ENCODE results near the gene PTPRM.

Gene PTPRM

DNA sequence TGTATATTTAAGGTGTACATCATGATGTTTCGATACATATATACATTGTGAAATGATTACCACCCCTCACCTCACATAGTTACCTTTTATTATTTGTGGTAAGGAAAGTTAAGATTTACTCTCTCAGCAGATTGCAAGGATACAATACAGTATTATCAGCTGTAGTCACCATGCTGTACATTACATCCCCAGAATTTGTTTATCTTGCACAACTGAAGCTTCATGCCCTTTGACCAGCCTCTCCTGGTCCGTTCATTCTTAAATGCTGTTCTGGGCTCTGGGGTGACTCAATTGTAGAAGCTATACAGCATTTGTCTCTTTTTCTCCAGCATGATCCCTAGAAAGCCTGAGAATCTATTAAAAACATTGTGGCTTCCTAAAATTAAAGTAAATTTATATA, 90.8 kb downstream of the PTPRM start:
- DNase-seq = no peak
- ATAC-seq = no peak
- Mint-ChIP-seq H3K27ac (no peak overlapping the region), H3K4me3 (no peak overlapping the region), H3K4me1 (no peaks in the 10 kb centered on the region), H3K27me3 (no peaks in the 10 kb centered on the region), H3K9me3 (no peaks in the 10 kb centered on the region)

DNA sequence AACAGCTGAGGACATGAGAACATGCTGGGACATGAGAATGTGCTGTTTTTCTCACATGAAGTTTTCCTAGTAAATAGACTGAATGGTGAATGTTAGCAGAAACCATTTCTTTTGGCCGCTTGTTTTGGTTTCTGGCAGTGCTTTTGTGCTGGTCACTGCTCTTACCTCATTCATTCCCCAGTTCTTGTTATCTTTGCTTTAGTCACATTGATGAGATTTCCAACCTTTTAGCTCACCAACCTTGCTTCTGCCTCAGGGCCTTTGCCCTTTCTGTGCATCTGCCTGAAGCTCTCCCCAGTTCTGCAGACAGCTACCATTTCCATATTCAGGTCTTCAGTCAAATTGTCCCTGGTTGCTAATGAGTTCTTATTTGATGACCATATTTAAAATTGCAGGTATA, 91.6 kb downstream of the PTPRM start:
- Mint-ChIP-seq H3K27me3 (no peaks in the 10 kb centered on the region), H3K9me3 (no peaks in the 10 kb centered on the region), H3K4me1 (no peaks in the 10 kb centered on the region), H3K4me3 (no peak overlapping the region), H3K27ac (no peak overlapping the region)
- ATAC-seq = no peak
- DNase-seq = no peak

DNA sequence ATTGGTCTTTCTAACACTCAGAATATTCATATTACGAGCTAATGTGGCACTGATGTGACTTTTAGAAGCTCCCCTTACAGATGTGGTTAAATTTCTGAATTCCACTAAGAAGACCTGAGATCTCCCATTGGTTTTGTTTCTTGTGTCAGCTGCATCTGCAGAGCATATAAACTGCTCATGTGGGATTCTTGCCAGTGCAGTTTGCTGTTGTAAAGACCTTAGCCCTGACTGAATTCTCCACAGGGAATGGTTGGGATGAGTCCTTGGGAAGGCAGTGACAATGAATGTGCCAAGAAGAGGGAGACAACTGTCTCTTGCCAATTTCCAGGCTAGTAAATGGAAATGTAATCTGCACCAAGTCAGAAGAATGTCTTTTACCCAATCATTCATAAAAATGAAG, 94.1 kb downstream of the PTPRM start:
- no peaks in the 10 kb centered on the region for H3K27me3 Mint-ChIP-seq
- no peak for DNase-seq
- H3K4me3 Mint-ChIP-seq = no peak overlapping the region
- no peaks in the 10 kb centered on the region for H3K4me1 Mint-ChIP-seq
- H3K27ac Mint-ChIP-seq = no peak overlapping the region
- no peaks in the 10 kb centered on the region for H3K9me3 Mint-ChIP-seq
- no peak for ATAC-seq

DNA sequence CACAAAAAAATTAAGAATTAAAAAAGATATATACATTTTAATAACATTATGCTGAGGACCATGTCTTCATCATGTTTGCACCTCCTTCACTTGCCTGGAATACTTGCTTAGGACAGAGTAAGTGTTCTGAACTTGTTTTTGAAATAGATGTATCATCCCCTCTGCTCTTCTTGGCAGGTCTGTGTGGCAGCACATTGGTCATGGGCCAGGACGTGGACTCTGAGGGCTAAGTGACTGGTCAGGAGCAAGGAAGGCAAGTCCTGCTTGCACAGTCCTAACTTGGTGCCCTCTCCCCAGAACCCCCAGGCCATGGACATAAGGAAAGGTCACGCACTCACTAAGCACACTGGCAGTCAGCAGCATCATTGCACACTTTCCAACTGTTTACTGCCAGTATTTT, 95.8 kb downstream of the PTPRM start:
- Mint-ChIP-seq H3K4me3 (no peak overlapping the region), H3K27me3 (no peaks in the 10 kb centered on the region), H3K4me1 (no peaks in the 10 kb centered on the region), H3K9me3 (no peaks in the 10 kb centered on the region), H3K27ac (no peak overlapping the region)
- no peak for ATAC-seq
- no peak for DNase-seq

DNA sequence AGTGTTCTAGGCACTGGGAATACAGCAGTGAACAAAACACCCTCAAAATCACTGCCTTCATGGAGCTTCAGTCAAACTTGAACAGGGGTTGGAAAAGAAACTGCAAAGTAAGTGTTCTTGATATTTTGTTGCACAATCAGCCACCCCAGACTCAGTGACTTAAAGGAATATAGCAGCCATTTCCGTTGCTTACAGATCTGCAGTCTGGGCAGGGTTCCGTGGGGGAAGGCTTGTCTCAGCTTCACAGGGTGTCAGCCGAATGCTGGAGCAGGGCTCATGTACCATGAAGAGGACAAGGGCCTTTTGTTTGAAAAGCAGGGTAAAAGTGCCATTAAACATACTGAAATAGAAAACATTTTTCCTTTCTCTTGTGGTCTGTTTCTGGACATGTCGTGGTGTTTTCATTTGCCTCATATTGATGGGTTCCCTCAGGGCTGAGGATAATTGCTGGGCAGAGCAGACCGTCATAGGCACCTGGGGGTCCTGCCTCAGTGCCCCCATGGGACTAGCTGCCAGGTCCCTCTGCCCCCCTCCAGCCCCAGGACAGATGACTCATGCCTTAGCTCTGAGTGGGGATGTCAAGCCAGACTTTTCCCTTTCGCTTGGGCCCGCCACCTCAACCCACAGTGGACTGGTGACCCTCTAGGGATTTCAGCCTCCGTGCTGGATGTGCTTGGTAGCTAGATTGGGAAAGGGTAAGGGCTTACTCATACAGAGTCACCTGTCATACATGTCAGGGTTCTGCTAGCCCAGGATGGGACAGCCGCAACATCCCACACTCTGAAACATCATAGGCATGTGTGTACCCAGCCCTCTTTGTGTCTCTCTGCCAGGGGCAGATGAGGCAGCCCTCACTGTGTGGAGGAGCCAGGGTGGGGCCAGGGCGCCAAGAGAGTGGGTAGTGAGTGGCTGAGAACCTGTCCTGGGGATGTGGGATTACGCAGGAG, 96.5 kb downstream of the PTPRM start:
- no peak for DNase-seq
- H3K27me3 Mint-ChIP-seq = no peaks in the 10 kb centered on the region

DNA sequence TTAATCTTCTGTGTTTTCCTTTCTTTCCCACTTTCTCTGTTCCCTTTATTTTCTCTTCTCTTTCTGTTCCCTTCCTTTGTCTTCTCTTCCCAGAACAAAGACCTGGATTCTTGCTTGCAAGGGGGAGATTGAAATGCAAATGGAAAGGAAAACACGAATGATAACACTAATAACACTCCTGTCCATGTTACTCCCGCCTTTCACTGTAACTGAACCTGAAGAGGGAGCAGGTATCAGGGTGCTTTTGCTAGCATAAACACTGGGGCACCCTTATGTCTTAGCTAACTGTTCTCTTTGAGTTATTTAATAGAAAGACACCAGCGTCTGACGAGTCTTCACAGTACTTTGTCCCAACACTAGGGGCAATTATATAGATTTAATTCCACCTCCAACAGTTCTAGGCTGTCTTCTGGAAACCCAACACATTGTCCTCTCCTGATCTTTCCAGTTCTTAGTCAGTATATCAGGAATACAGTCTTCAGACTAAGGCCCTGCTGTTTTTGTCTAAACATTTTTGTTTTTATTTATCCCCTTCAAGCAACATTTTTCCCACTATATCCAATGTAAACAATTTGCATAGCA, 99.2 kb downstream of the PTPRM start:
- no peaks in the 10 kb centered on the region for H3K4me1 Mint-ChIP-seq
- no peaks in the 10 kb centered on the region for H3K27me3 Mint-ChIP-seq

More for the DNA sequence above, 96.5 kb downstream of the PTPRM start:
- ATAC-seq = no peak
- Mint-ChIP-seq H3K9me3 (peaks cover 0 to 1% of the 10 kb centered on the region in 2 donors), H3K27ac (no peak overlapping the region), H3K4me3 (no peak overlapping the region), H3K4me1 (no peaks in the 10 kb centered on the region)

DNA sequence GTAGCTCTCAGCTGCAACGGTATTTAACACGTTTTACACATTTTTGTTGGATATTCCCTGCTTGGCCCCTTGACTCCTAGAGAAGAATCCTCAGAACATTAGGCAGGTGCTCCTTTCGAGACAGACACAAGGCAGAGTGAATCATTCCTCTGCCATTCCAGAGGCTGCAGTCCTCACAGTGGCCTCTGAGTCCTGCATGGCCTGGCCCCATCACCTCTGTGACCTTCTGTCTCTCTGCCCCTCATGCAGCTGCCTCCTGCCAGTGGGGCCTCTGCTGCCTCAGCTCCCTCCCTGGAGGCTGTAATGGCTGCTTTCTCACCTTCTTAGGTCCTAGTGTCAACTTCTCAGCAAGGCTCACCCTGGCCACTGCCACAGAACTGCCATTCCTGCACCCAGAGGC, 101.3 kb downstream of the PTPRM start:
- Mint-ChIP-seq H3K27ac (no peak overlapping the region), H3K4me3 (no peak overlapping the region), H3K4me1 (no peaks in the 10 kb centered on the region), H3K9me3 (peaks cover 0 to 6% of the 10 kb centered on the region in 2 donors), H3K27me3 (no peaks in the 10 kb centered on the region)
- DNase-seq (no peak), ATAC-seq (no peak)

More for the DNA sequence above, 99.2 kb downstream of the PTPRM start:
- DNase-seq = no peak
- H3K9me3 Mint-ChIP-seq = peaks cover 0 to 6% of the 10 kb centered on the region in 2 donors
- no peak overlapping the region for H3K27ac Mint-ChIP-seq
- H3K4me3 Mint-ChIP-seq = no peak overlapping the region
- ATAC-seq = no peak

DNA sequence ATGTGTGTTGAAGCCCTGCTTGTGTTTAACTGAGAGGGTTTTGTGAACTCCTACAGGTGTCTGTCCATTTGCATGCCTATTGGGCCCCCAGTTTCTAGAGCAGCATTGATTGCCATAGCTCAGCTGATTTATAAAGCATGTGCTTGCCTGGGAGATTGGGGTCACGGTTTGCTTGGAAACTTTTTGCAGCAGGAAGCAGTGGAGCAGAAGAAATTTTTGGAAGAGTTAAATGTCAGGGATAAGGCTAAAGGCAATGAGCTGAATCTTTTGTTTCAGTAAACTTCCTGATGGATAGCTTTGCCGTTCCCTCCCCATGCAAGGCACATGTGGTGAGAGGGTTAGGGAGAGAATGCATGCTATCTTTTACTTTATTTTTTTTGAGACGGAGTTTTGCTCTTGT, 102.2 kb downstream of the PTPRM start:
- Mint-ChIP-seq H3K27me3 (no peaks in the 10 kb centered on the region), H3K27ac (no peak overlapping the region), H3K4me3 (no peak overlapping the region), H3K4me1 (no peaks in the 10 kb centered on the region), H3K9me3 (peaks cover 0 to 6% of the 10 kb centered on the region in 2 donors)
- no peak for ATAC-seq
- DNase-seq = no peak

DNA sequence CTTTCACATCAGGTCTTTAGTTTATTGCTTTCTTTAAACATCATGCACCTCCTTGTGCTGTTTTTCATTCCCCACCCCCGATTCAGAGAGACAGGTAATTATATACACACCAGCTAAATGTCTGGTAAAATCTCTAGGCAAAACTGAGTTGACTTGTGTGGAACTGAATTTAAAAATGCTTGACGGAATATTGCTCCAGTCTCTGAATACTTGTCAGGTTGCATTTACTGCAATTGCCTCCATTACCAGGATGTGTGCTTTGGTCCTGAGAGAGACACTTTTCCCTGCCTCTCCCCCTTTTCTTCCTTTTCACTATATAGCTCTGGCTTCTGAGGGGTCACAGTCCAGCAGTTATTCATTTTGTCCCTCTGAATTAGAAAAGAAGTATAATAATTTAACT, 104.0 kb downstream of the PTPRM start:
- H3K27me3 Mint-ChIP-seq = no peaks in the 10 kb centered on the region
- ATAC-seq (no peak), DNase-seq (no peak)
- no peak overlapping the region for H3K27ac Mint-ChIP-seq
- H3K9me3 Mint-ChIP-seq = peaks cover 0 to 6% of the 10 kb centered on the region in 2 donors
- no peak overlapping the region for H3K4me3 Mint-ChIP-seq
- no peaks in the 10 kb centered on the region for H3K4me1 Mint-ChIP-seq

DNA sequence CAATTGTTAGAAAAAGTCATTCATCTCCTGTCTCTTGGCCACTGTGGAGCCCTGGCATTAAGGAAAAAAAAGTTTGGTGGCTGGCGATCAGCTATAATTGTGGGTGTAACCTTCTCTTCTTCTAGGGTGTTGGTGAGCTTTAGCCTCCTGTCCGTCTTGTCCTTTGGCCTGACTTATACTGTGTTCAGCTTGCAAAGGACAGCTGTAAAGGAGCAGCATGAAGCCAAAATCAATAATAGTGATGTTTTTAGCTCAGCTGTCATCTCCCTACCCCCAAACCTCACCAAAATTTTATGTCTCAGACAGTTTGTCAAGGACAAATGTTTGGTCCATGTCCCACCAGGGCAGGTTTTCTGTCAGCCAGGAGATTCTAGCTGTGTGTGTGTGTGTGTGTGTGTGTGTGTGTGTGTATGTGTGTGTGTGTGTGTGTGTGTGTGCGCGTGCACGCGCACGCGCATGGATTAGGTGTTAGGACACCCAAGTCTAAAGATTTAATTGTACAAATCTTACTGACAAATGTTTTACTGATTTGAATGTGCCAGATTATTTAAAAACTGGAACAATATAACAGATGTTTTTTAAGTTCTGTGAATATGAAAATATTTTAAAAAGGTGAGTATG, 109.2 kb downstream of the PTPRM start:
- Mint-ChIP-seq H3K27ac (no peak overlapping the region), H3K27me3 (no peaks in the 10 kb centered on the region), H3K4me3 (no peak overlapping the region), H3K4me1 (no peaks in the 10 kb centered on the region), H3K9me3 (no peaks in the 10 kb centered on the region)
- DNase-seq (no peak), ATAC-seq (no peak)

DNA sequence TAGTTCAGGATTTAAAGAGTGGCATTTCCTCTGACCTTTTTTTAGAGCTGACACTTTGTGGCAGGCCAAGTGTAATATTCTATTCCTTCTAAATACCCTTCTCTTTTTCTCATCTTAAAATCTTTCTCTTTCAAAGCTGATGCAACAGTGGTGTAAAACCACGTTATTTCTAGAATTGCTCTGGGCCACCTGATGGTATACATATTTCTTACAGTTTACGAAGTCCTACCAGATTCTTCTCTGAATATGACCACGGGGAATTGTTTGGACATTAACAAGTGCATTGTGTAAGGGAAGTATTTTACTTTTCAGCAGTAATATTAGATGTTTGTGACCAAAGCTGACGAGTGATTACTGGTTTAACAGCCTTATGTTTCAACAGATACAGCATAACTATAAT, 109.9 kb downstream of the PTPRM start:
- no peak for ATAC-seq

DNA sequence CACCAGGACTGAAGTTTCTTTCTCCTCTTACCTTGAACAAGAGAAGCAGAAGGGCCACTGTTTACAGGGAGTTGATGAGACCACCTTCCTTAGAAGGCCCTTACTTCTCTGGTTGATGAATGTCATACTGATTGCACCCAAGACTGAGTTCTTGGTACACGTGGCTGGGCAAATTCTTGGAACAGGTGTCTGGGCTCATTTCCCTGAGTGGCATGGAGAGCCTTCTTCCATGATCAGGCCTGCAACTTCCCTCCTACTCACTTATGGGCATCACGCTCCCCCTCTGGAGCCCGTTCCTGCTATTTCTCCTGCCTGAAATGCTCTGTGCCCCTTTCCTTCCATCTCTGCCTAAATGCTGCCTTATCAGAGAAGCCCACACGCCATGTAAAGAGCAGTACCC, 110.3 kb downstream of the PTPRM start:
- ATAC-seq (no peak), DNase-seq (no peak)
- no peaks in the 10 kb centered on the region for H3K9me3 Mint-ChIP-seq
- no peaks in the 10 kb centered on the region for H3K4me1 Mint-ChIP-seq
- no peak overlapping the region for H3K4me3 Mint-ChIP-seq
- no peaks in the 10 kb centered on the region for H3K27me3 Mint-ChIP-seq
- H3K27ac Mint-ChIP-seq = peak overlapping the region in 1 of 2 donors; percentile 37

More for the DNA sequence above, 109.9 kb downstream of the PTPRM start:
- H3K4me1 Mint-ChIP-seq = no peaks in the 10 kb centered on the region
- no peaks in the 10 kb centered on the region for H3K27me3 Mint-ChIP-seq
- no peak overlapping the region for H3K27ac Mint-ChIP-seq
- H3K9me3 Mint-ChIP-seq = no peaks in the 10 kb centered on the region
- no peak overlapping the region for H3K4me3 Mint-ChIP-seq
- DNase-seq = no peak

DNA sequence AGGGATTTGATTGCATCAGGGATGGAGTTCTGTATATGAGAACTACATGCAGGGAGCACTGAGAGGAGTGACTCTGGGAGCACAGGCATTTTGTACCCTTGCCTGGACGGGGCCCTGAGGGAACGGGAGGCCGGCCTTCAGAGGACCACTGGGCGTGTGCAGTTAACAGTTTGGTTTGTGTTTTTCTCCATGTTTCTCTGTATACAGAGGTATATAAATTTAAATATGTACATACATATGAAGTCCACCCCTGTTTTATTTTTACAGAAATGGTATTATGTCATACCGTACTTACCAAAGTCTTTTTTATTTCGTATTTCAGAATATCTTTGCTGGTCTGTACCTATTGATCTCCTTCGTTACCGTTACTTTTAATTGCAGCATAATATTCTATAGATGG, 111.3 kb downstream of the PTPRM start:
- DNase-seq = no peak
- no peaks in the 10 kb centered on the region for H3K9me3 Mint-ChIP-seq
- H3K4me1 Mint-ChIP-seq = no peaks in the 10 kb centered on the region
- no peak overlapping the region for H3K4me3 Mint-ChIP-seq
- no peak for ATAC-seq
- no peak overlapping the region for H3K27ac Mint-ChIP-seq
- no peaks in the 10 kb centered on the region for H3K27me3 Mint-ChIP-seq

DNA sequence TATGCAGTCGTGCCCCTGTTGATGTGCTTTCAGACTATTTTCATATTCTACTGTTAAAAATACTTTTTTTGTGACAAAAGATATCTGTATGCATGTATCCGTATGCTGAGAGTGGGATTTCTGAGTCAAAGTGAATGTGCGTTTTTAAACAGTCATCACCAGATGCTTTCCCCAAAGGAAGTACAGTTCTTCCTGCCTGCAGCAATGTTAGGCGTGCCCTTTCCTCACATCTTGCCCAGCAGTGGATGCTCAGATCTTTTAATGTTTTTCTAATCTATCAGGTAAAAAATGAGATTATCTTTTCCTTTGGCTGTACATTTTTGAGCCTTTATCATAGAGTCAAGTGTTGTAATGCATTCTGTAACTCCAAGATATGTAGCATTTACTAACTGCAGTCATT, 111.7 kb downstream of the PTPRM start:
- DNase-seq (no peak), ATAC-seq (no peak)
- Mint-ChIP-seq H3K27me3 (no peaks in the 10 kb centered on the region), H3K4me3 (no peak overlapping the region), H3K27ac (no peak overlapping the region), H3K9me3 (no peaks in the 10 kb centered on the region), H3K4me1 (no peaks in the 10 kb centered on the region)

DNA sequence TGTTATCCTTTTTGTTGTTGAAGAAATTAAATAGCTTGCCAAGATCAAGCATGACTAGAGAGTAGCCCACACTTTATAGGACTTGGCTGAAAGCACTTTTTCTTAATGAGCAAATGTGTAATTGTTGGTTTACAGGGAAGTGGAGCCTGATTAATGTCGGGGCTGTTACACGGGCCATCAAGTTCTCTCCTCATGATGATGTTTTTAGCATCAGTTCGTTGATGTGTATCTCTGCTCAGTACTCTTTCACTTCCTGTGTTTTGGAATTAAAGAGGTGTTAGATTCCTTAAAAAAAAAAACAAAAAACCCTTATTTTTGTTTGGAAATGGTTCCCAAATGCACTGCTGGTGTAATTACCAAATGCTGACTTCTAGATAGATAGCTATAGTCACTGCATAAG, 114.2 kb downstream of the PTPRM start:
- Mint-ChIP-seq H3K4me1 (no peaks in the 10 kb centered on the region), H3K4me3 (no peak overlapping the region), H3K27ac (no peak overlapping the region), H3K9me3 (no peaks in the 10 kb centered on the region), H3K27me3 (no peaks in the 10 kb centered on the region)
- DNase-seq (no peak), ATAC-seq (no peak)

DNA sequence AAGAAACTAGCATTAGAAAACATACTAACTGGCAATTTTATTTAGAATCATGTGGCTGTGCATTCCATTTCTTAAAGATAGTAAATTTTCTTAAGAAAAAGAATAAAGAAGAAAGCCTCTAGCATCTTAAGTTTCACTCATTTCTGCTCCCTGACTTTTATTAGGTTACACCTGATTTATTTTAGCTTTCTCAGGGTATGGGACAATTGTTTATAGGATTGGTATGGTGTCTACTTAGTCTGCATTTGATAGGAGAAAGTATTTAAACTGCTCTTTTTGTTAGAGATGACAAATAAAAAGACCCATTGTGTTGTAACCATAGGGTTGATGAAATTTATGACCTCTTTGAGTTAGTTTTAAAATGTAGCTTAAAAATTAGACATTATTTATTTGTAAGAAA, 115.2 kb downstream of the PTPRM start:
- Mint-ChIP-seq H3K4me1 (no peaks in the 10 kb centered on the region), H3K9me3 (no peaks in the 10 kb centered on the region), H3K27ac (no peak overlapping the region), H3K27me3 (no peaks in the 10 kb centered on the region), H3K4me3 (no peak overlapping the region)
- ATAC-seq (no peak), DNase-seq (no peak)

All from stimulated activated naive CD8-positive, alpha-beta T cell treated with anti-CD3 and anti-CD28 coated beads, Interleukin-15, amount 100 ng/mL, for 72 hours (primary cell).